ENCODE measurements around the gene CDH13. TPM values are rescaled to one million over a fixed set of nuclear protein-coding genes. Genes with fewer than 3 reads are reported as not detected.

The CDH13 gene
- total RNA-seq, 2 experiments from 2014 or later, result not detected

DNA sequence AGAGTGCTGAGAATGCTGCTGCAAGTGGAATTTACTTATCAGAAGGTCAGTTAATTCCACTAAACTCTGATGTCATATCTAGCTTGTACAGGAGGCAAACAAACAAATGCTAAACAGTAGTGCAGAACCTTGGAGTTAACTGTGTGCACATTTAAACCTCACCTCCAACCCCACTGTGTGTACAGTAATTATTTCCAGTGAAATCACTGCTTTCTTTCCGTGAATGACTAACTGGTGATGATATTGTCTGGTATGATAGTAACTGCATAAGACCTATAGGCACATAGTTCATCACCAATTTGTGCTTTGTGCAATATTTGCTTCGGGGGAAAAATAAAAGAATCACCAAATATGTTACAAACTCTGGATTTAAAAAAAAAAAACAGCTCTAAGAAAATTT is 688.5 kb downstream of the CDH13 start:
- CTCF ChIA-PET, result no interaction called here
- no peak overlapping the region for H3K27ac Mint-ChIP-seq
- no peaks in the 10 kb centered on the region for H3K4me1 Mint-ChIP-seq
- H3K36me3 Mint-ChIP-seq (ENCODE audit: low read depth), result no peaks in the 10 kb centered on the region
- no peaks in the 10 kb centered on the region for H3K9me3 Mint-ChIP-seq (ENCODE audit: low read depth)
- no peak overlapping the region for H3K4me3 Mint-ChIP-seq
- intact Hi-C loops (cut with DNase I, micrococcal nuclease), result no loop called here
- DNase-seq, result no peak
- peaks cover 5% of the 10 kb centered on the region for H3K27me3 Mint-ChIP-seq
- POLR2A ChIA-PET, result no interaction called here
- no peak for ATAC-seq

DNA sequence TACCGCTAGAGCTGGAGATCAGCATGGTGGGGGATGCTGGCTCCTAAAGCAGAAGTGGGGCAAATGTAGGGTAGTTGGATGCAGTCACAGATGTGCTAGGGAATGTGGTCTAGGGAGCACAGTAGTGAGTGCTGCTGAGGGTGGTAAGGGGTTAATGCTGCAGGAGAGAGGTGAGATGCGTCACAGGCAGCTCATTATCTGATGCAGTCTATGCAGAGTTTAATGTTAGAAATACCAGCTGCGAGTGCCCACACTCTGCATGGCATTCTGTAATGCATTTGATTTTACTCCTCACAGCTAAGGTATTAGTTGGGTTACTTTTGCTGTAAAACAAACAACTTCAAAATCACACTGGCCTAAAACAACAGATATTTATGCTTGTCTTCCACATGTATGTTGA is 689.7 kb downstream of the CDH13 start:
- H3K27ac Mint-ChIP-seq, result no peak overlapping the region
- DNase-seq, result no peak
- H3K4me3 Mint-ChIP-seq, result no peak overlapping the region
- no peaks in the 10 kb centered on the region for H3K36me3 Mint-ChIP-seq (ENCODE audit: low read depth)
- no peaks in the 10 kb centered on the region for H3K27me3 Mint-ChIP-seq
- no peak for ATAC-seq
- no peaks in the 10 kb centered on the region for H3K9me3 Mint-ChIP-seq (ENCODE audit: low read depth)
- H3K4me1 Mint-ChIP-seq, result no peaks in the 10 kb centered on the region
- POLR2A ChIA-PET, result no interaction called here
- intact Hi-C loops (cut with DNase I, micrococcal nuclease), result no loop called here
- CTCF ChIA-PET, result no interaction called here

DNA sequence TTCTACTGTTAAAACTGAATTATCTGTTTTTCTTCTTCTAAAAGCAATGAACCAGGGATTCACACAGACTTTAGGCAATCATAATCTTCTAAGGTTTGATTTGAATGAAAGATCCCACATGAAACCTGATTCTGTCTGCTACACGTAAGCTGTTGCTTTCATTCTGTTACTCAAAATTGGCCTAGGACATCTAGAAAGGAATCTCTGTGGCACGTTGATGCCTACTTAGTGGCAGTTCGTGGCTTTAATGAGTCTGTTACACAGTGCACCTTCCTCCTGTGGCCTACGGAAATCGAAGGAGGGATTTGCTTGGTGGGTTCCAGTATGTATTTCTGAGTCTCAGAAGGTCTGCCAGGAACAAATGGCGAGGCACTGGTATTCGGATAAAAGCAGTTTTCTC is 691.6 kb downstream of the CDH13 start:
- peaks cover 2% of the 10 kb centered on the region for H3K27me3 Mint-ChIP-seq
- POLR2A ChIA-PET, result no interaction called here
- H3K9me3 Mint-ChIP-seq (ENCODE audit: low read depth), result no peaks in the 10 kb centered on the region
- H3K27ac Mint-ChIP-seq, result no peak overlapping the region
- H3K4me3 Mint-ChIP-seq, result no peak overlapping the region
- H3K36me3 Mint-ChIP-seq (ENCODE audit: low read depth), result no peaks in the 10 kb centered on the region
- intact Hi-C loops (cut with DNase I, micrococcal nuclease), result no loop called here
- no peak for ATAC-seq
- DNase-seq, result no peak
- H3K4me1 Mint-ChIP-seq, result no peaks in the 10 kb centered on the region
- CTCF ChIA-PET, result no interaction called here

DNA sequence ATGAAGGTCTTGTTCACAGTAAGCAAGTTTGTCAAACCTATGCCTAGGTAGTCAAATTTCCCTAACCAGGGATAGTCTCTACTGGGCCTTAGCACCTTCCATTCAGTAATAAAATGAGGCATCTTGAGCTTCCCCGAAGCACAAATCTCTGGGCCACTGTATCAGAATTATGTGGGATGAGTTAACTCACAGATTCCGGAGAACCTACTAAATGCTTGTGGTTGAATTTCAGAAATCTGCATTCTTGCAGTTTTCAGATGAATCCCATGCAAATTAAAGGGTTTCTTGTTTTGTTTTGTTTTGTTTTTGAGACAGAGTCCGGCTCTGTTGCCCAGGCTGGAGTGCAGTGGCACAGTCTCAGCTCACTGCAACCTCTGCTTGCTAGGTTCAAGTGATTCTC is 702.2 kb downstream of the CDH13 start:
- POLR2A ChIA-PET, result no interaction called here
- ATAC-seq, result no peak
- Mint-ChIP-seq H3K9me3 (ENCODE audit: low read depth) (no peaks in the 10 kb centered on the region), H3K4me1 (no peaks in the 10 kb centered on the region), H3K36me3 (ENCODE audit: low read depth) (no peaks in the 10 kb centered on the region), H3K27ac (no peak overlapping the region), H3K4me3 (no peak overlapping the region), H3K27me3 (peaks cover 2% of the 10 kb centered on the region)
- DNase-seq, result no peak
- CTCF ChIA-PET, result interaction anchor here (0.6 to 1.3 kb wide), 4 partner anchors 26 to 1347 kb away, joined by 3 read pairs; no protein-coding TSS in a partner anchor
- intact Hi-C loops (cut with DNase I, micrococcal nuclease), result no loop called here

DNA sequence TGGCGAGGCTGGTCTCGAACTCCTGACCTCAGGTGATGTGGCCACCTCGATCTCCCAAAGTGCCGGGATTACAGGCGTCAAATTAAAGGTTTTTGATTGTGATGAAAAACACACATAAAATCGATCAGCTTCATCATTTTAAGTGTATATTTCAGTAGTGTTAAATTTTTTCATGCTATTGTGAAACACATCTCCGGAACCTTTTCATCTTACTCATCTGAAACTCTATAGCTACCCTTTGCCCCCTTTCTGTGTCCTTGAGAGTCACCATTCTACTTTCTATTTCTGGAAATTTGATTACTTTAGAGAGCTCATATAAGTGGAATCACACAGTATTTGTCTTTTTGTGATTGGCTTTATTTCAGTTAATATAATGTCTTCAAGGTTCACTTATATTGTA is 702.7 kb downstream of the CDH13 start:
- intact Hi-C loops (cut with DNase I, micrococcal nuclease), result no loop called here
- H3K4me1 Mint-ChIP-seq, result no peaks in the 10 kb centered on the region
- CTCF ChIA-PET, result interaction anchor here (0.6 to 1.3 kb wide), 3 partner anchors 26 to 1065 kb away, joined by 3 read pairs; no protein-coding TSS in a partner anchor

DNA sequence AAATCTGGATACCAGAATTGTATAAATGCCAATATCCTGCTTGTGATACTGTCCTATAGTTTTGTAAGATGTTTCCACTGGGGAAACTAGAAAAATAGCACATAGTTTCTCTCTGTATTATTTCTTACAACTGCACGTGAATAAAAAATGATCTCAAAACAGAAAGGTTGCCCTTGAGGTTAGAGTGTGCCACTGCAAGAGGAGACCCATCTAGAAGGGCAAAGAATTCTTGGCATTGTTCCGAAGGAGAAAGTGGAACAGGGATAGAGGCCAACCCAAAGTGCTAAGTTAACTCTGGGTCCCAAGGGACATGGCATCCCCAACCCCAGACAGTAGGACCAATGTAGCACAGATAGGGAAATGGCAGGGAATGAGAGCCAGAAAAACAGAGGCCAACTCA is 703.5 kb downstream of the CDH13 start:
- no peak overlapping the region for H3K27ac Mint-ChIP-seq
- H3K4me3 Mint-ChIP-seq, result no peak overlapping the region
- ATAC-seq (no peak), DNase-seq (no peak)
- intact Hi-C loops (cut with DNase I, micrococcal nuclease), result no loop called here
- H3K4me1 Mint-ChIP-seq, result no peaks in the 10 kb centered on the region
- CTCF ChIA-PET, result no interaction called here
- peaks cover 2% of the 10 kb centered on the region for H3K27me3 Mint-ChIP-seq
- no peaks in the 10 kb centered on the region for H3K36me3 Mint-ChIP-seq (ENCODE audit: low read depth)
- POLR2A ChIA-PET, result no interaction called here
- H3K9me3 Mint-ChIP-seq (ENCODE audit: low read depth), result no peaks in the 10 kb centered on the region

More for the DNA sequence above, 702.7 kb downstream of the CDH13 start:
- no peaks in the 10 kb centered on the region for H3K36me3 Mint-ChIP-seq (ENCODE audit: low read depth)
- peaks cover 2% of the 10 kb centered on the region for H3K27me3 Mint-ChIP-seq
- H3K4me3 Mint-ChIP-seq, result no peak overlapping the region
- H3K27ac Mint-ChIP-seq, result no peak overlapping the region
- no peak for DNase-seq
- no peak for ATAC-seq
- no peaks in the 10 kb centered on the region for H3K9me3 Mint-ChIP-seq (ENCODE audit: low read depth)
- POLR2A ChIA-PET, result no interaction called here

DNA sequence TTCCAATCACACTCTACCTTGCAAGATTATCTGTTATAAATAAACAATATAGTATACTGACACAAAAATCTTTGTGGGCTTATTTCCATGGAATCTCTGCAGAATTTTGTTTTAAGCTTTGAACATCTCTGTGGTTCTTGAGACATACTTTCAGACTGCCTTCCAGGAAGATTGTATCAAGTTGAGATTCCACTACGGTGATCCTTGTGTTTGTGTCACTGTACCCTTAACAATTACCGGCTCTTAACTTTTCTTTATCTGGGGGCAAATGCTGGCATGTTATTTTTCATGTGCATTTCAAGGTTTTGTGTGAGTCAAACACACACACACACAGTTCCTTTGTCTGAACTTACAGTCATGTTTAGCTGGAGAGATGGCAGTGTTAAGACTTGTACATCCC is 708.3 kb downstream of the CDH13 start:
- intact Hi-C loops (cut with DNase I, micrococcal nuclease), result no loop called here
- Mint-ChIP-seq H3K27ac (no peak overlapping the region), H3K36me3 (ENCODE audit: low read depth) (no peaks in the 10 kb centered on the region), H3K27me3 (no peaks in the 10 kb centered on the region), H3K4me1 (no peaks in the 10 kb centered on the region), H3K9me3 (ENCODE audit: low read depth) (no peaks in the 10 kb centered on the region), H3K4me3 (no peak overlapping the region)
- no peak for DNase-seq
- ChIA-PET POLR2A (no interaction called here), CTCF (no interaction called here)
- ATAC-seq, result no peak

DNA sequence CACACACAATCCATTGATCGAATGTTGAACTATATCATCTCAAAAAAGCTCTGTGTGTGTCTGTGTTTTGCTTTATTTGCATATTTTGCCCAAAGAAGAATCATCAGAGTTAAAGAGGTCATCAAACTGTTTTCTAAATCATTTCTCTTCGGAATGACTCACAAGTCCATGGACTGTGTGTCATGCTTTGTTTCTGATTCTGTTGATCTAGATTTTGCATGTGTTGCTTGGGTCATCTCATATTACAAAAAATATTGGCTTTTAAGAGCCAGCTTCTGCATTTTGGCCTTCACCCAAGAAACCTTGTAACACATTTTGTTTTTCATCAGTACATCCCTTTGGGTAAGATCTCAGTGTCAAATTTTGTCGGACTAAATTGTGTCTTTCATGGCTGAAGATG is 709.8 kb downstream of the CDH13 start:
- ATAC-seq (no peak), DNase-seq (no peak)
- ChIA-PET CTCF (no interaction called here), POLR2A (no interaction called here)
- H3K27me3 Mint-ChIP-seq, result no peaks in the 10 kb centered on the region
- H3K36me3 Mint-ChIP-seq (ENCODE audit: low read depth), result no peaks in the 10 kb centered on the region
- intact Hi-C loops (cut with DNase I, micrococcal nuclease), result no loop called here
- no peak overlapping the region for H3K27ac Mint-ChIP-seq
- H3K4me3 Mint-ChIP-seq, result no peak overlapping the region
- H3K9me3 Mint-ChIP-seq (ENCODE audit: low read depth), result no peaks in the 10 kb centered on the region
- H3K4me1 Mint-ChIP-seq, result no peaks in the 10 kb centered on the region

DNA sequence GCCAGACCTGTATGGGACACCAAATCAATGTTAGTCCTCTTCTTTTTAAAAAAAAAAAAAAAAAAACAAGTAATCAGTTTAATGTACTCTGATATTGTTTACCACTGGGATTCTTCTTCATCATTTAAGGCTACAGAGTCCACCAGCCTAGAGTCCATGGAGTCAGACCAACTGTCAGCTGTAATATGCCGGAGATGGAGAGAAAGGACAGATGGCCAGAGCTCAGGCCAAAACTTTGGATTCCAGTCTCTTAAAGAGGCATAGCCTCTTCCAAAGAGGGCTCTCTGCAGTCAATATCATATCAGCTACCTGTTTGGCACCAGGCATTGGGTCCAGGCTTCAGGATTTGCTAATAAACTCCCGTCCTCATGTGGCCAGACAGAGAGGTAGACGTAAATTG is 711.4 kb downstream of the CDH13 start:
- CTCF ChIA-PET, result no interaction called here
- Mint-ChIP-seq H3K4me3 (no peak overlapping the region), H3K27me3 (no peaks in the 10 kb centered on the region), H3K4me1 (no peaks in the 10 kb centered on the region), H3K36me3 (ENCODE audit: low read depth) (no peaks in the 10 kb centered on the region), H3K27ac (no peak overlapping the region), H3K9me3 (ENCODE audit: low read depth) (no peaks in the 10 kb centered on the region)
- intact Hi-C loops (cut with DNase I, micrococcal nuclease), result no loop called here
- no peak for DNase-seq
- ATAC-seq, result no peak
- POLR2A ChIA-PET, result no interaction called here

DNA sequence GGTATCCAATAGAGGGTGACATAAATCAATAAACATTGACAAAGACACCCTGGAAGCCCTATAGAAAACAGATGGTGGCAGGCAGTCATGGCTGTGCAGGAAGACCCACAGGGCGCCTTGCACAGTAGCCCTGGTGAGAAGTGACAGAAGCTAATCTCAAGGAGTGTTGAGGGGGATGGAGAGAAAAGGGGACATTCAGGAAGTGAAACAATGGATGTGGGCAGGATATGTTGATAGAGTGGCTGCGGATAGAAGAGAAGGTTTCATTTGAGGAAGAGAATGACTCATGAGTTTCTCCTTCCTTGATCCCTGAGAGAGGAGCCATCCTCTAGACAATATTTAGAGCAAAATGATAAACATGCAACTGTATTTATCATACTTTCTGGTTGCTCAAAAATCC is 712.2 kb downstream of the CDH13 start:
- ATAC-seq (no peak), DNase-seq (no peak)
- Mint-ChIP-seq H3K4me1 (no peaks in the 10 kb centered on the region), H3K27ac (no peak overlapping the region), H3K27me3 (no peaks in the 10 kb centered on the region), H3K36me3 (ENCODE audit: low read depth) (no peaks in the 10 kb centered on the region), H3K4me3 (no peak overlapping the region), H3K9me3 (ENCODE audit: low read depth) (no peaks in the 10 kb centered on the region)
- ChIA-PET POLR2A (no interaction called here), CTCF (no interaction called here)
- intact Hi-C loops (cut with DNase I, micrococcal nuclease), result no loop called here

DNA sequence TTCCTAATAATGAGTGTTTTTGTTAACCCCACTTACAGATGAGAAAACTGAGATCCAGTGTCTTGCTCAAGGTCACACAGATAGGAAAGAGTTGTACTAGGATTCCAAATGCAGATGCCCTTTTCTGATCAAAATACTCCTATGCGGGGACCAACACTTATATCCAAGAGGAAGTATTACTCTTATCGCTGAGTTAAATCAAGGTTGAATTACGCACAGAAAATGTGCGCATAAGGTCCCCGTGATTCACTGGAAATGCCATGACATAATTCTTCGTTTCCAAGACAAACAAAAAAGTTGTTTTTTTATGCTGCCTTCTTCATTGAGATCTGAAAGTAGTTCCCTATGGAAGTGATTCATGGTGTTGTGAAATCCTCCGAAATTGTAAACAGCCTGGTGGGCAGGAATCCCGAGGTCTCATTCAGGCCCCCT is 717.2 kb downstream of the CDH13 start:
- DNase-seq (no peak), ATAC-seq (no peak)
- POLR2A ChIA-PET, result no interaction called here
- Mint-ChIP-seq H3K4me3 (no peak overlapping the region), H3K27ac (no peak overlapping the region), H3K4me1 (no peaks in the 10 kb centered on the region), H3K27me3 (no peaks in the 10 kb centered on the region), H3K36me3 (ENCODE audit: low read depth) (no peaks in the 10 kb centered on the region), H3K9me3 (ENCODE audit: low read depth) (peaks cover 3% of the 10 kb centered on the region)
- intact Hi-C loops (cut with DNase I, micrococcal nuclease), result no loop called here
- CTCF ChIA-PET, result no interaction called here

DNA sequence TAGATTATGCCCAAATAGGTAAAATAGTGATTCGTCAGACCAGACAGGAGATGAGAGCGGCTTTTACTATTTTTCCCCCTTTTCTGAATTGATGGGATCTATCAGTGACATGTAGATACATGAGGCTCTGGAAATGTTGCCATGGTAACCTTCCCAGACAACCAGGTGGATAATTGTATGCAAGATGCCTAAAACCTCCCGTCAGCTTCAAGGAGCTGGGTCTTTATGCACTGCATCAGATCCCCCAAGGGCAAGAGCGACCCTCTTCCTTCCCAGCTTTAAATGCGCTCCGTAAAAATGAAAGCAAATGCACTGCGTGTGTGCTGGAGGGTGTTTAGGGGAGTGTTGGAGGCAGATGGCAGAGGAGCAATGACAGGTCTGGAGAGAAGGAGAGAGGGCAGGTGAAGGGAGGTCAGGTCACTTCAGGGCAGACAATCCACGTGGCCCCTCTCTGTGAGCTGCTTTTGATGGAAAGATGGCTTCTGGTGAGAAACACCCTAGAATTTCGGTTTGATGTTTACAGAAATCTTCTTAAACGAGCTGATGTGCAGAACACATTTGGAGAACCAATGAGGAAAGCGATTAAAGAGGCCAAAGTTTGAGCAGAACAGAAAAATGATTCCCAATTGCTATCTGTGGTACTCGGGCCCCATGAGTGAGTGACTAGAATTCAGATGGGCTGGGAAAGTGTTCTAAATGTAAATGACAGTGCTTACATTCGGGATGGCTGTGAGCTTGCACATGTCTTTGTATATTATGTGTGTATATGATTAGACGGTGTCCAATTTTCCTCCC is 719.3 kb downstream of the CDH13 start:
- no peak overlapping the region for H3K4me3 Mint-ChIP-seq
- no peaks in the 10 kb centered on the region for H3K4me1 Mint-ChIP-seq
- no peak for DNase-seq
- H3K9me3 Mint-ChIP-seq (ENCODE audit: low read depth), result peaks cover 3% of the 10 kb centered on the region
- POLR2A ChIA-PET, result no interaction called here
- no peak for ATAC-seq
- no peak overlapping the region for H3K27ac Mint-ChIP-seq
- CTCF ChIA-PET, result interaction anchor here (1.4 kb wide), 1 partner anchor 10 kb away, joined by 4 read pairs; no protein-coding TSS in a partner anchor
- H3K36me3 Mint-ChIP-seq (ENCODE audit: low read depth), result no peaks in the 10 kb centered on the region
- no peaks in the 10 kb centered on the region for H3K27me3 Mint-ChIP-seq
- intact Hi-C loops (cut with DNase I, micrococcal nuclease), result no loop called here

DNA sequence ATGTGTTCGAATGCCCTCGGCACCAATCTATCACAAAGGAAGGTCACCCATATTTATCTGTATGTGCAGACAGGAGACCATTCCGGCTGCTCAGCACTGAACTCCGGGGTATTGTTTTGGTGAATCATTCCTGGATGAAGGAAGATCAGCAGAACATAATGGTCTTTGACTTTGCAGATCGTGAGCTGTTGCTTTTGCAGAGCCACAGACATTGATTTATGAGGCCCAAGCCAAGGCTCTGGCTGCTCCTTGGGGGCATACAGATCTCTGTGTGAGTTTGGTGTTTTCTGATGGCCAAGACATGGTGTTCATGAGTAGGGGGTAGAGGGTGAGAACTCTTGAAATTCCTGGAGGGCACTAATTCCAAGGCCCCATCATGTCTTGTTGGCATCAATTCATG is 722.2 kb downstream of the CDH13 start:
- Mint-ChIP-seq H3K4me1 (no peaks in the 10 kb centered on the region), H3K4me3 (no peak overlapping the region), H3K27ac (no peak overlapping the region), H3K27me3 (no peaks in the 10 kb centered on the region), H3K9me3 (ENCODE audit: low read depth) (peaks cover 3% of the 10 kb centered on the region), H3K36me3 (ENCODE audit: low read depth) (no peaks in the 10 kb centered on the region)
- DNase-seq (no peak), ATAC-seq (no peak)
- intact Hi-C loops (cut with DNase I, micrococcal nuclease), result no loop called here
- POLR2A ChIA-PET, result no interaction called here
- CTCF ChIA-PET, result no interaction called here
